Body of pancreas (tissue), 4 donors: ENCODE data around the gene SMIM9. TPM values are rescaled to one million over a fixed set of nuclear protein-coding genes. Genes with fewer than 3 reads are reported as not detected.

Source experiments
- ATAC-seq: fragments of 150-250 bp; one replicate; pipeline ENCODE4 v1.9.1; 2016
- DNase-seq, 4 donors: peaks; one replicate each; pipeline ENCODE4 v3.0.0-alpha.2; 2019
- H3K27ac ChIP-seq, 4 donors: fragments of 200-600 bp; sonication (generic); 1 replicate in 3 of 4; 2 replicates in 1 of 4; pipeline versions ENCODE4 v1.5.1 to v1.6.1; 2016 to 2019; ENCODE audit warnings: mild to moderate bottlenecking in 1 of 4, mixed read lengths in 1 of 4, moderate library complexity in 1 of 4
- H3K27me3 ChIP-seq, 2 donors: fragments of 200-600 bp; sonication (generic); one replicate each; pipeline ENCODE4 v1.6.0; 2016; ENCODE audit warnings: mild to moderate bottlenecking in 1 of 2
- H3K36me3 ChIP-seq, 2 donors: fragments of 200-600 bp; sonication (generic); replicated peaks in 1 of 2; 2 replicates each; pipeline ENCODE4 v1.5.1; 2016; ENCODE audit warnings: low read depth in 2 of 2; ENCODE audit not compliant: insufficient read depth in 1 of 2
- H3K4me1 ChIP-seq: fragments of 200-600 bp; sonication (generic); one replicate; pipeline ENCODE4 v1.6.0; 2016
- H3K4me3 ChIP-seq, 2 donors: fragments of 200-600 bp; sonication (generic); 1 replicate in 1 of 2; 2 replicates in 1 of 2; pipeline ENCODE4 v1.5.1; 2016 to 2019
- H3K9me3 ChIP-seq, 3 donors: fragments of 200-600 bp; sonication (generic); 1 replicate in 2 of 3; 2 replicates in 1 of 3; pipeline ENCODE4 v1.5.1; 2016
- POLR2A ChIP-seq, 3 donors: fragments of 450-650 bp; IDR thresholded peaks; one replicate each; pipeline ENCODE4 v1.6.1; 2016; ENCODE audit warnings: antibody characterized with exemption in 3 of 3, mild to moderate bottlenecking in 2 of 3
- WGBS, 2 donors: methylation state at CpG; one replicate each; pipeline ENCODE4 v1.1.5; 2017; 5-methylcytosine and 5-hydroxymethylcytosine counted together
- intact Hi-C: fragments of 100-400 bp; cut with DNase I; formaldehyde crosslinking; loops from one replicate; pipeline ENCODE4 v1.15.1; 2023
- total RNA-seq, 2 donors: library from RNA; depleted of rRNA; stranded (reverse); fragments of >200 nt; gene quantifications; one replicate each; pipeline ENCODE4 v1.1.0, GENCODE V29; 2016
- TF ChIP-seq, protein P1 (sequence below), 7 experiments: fragments of 450-650 bp in 4 of 7; fragments of 200-600 bp in 3 of 7; sonication (generic) in 3 of 7; IDR thresholded peaks; one replicate each; pipeline ENCODE4 v1.5.1; 2016 to 2019; ENCODE audit warnings: antibody characterized with exemption in 7 of 7

The SMIM9 gene
- total RNA-seq, 2 donors from 2014 or later = not detected

DNA sequence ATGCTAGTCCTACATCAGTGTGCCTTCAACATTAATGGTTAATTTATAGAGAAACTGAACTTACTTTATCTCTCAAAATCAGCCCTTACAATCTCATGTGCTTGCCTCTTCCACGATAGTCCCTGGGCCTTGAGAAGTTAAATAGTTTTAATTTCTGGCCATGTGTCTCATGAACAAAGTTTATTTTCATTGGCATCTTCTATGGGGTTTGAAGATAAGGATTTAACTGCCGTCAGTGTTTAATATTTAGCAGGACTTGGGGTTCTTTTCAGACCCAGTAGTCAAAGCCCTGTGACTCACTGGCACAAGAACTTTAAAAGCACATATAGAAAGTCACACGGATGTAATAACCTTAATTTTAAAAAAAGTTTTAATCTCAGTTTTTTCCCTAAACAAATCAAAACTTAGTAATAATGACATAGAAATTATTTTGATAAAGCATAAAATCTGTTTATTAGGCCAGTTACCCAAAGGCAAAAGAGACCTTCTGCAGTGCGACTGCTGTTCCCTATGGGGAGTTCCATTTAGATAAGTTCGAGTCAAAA is 19.1 kb downstream of the SMIM9 start:
- WGBS, 2 donors = 36 to 48% methylated on average over 5 of the region's 5 CpGs
- Histone ChIP-seq H3K27me3 (no peaks in the 10 kb centered on the region), H3K4me3 (no peak overlapping the region)

DNA sequence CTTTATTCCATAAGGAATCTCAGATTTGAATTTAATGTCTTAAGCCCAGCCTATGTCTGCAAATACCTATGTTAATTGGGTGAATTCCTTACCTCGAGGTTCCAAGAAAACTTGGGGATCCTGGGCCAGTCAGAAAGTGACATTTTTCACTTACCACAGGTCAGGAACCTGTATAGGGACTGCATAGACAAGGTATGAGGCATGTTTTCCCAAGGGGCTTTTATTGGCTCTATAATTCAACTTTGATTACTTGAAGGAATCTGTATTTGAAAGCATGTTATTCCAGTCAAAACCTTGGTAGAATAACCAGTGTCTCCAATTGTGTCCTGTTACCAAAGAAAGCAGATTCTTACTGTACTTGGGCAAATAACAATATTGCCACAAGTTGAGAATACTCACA is 20.7 kb downstream of the SMIM9 start:
- WGBS, 2 donors = 30 to 57% methylated on average over 1 of the region's 1 CpG
- Histone ChIP-seq H3K4me1 (no peaks in the 10 kb centered on the region), H3K4me3 (no peak overlapping the region), H3K36me3 (no peaks in the 10 kb centered on the region), H3K9me3 (no peaks in the 10 kb centered on the region), H3K27me3 (no peaks in the 10 kb centered on the region), H3K27ac (no peak overlapping the region)
- no peak for TF ChIP-seq POLR2A (IDR thresholded peaks at IDR 0.05)
- TF ChIP-seq, protein P1, sequence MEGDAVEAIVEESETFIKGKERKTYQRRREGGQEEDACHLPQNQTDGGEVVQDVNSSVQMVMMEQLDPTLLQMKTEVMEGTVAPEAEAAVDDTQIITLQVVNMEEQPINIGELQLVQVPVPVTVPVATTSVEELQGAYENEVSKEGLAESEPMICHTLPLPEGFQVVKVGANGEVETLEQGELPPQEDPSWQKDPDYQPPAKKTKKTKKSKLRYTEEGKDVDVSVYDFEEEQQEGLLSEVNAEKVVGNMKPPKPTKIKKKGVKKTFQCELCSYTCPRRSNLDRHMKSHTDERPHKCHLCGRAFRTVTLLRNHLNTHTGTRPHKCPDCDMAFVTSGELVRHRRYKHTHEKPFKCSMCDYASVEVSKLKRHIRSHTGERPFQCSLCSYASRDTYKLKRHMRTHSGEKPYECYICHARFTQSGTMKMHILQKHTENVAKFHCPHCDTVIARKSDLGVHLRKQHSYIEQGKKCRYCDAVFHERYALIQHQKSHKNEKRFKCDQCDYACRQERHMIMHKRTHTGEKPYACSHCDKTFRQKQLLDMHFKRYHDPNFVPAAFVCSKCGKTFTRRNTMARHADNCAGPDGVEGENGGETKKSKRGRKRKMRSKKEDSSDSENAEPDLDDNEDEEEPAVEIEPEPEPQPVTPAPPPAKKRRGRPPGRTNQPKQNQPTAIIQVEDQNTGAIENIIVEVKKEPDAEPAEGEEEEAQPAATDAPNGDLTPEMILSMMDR (IDR thresholded peaks at IDR 0.05) = no peak
- no peak for ATAC-seq
- no peak for DNase-seq
- intact Hi-C loops = no loop called here

More for the DNA sequence above, 19.1 kb downstream of the SMIM9 start:
- ATAC-seq (no peak), DNase-seq (no peak)
- TF ChIP-seq POLR2A (IDR thresholded peaks at IDR 0.05) = no peak
- TF ChIP-seq, protein P1 (IDR thresholded peaks at IDR 0.05) = no peak
- Histone ChIP-seq H3K36me3 (no peaks in the 10 kb centered on the region), H3K9me3 (no peaks in the 10 kb centered on the region), H3K27ac (no peak overlapping the region), H3K4me1 (no peaks in the 10 kb centered on the region)
- intact Hi-C loops = no loop called here

DNA sequence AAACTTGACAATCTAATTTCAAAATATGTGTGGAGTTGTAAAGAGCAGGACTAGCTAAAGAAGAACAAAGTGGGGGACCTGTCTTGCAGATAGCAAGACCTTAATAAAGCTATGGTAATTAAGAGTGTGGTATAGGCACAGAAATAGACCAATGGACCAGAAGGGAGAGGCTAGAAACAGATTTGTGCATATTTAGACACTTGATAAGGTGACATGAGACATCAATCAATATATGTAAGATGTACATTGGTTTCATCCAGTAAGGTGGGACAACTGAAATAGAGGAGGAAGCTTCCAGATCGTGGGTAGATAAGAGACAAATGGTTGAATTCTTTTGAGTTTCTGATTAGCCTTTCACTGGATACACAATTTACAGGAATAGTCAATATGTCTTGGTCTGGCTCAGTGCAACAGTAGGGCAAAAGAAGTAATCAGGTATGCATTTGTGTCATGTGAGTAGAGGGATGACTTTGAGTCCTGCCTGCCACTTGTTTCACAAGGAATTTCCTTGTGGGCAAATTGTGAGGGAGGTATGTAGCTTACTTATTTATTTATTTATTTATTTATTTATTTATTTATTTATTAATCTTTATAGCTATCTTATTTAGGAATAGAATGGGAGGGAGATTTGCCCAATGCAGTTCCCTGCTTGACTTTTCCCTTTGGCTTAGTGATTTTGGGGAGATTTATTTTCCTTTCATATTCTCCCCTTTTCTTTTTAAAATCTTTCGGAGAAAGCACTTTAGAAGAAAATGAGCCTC is 21.9 kb downstream of the SMIM9 start:
- Histone ChIP-seq H3K27ac (no peak overlapping the region), H3K27me3 (no peaks in the 10 kb centered on the region), H3K4me1 (no peaks in the 10 kb centered on the region), H3K4me3 (no peak overlapping the region), H3K36me3 (no peaks in the 10 kb centered on the region), H3K9me3 (no peaks in the 10 kb centered on the region)
- no peak for DNase-seq
- 84 to 91% methylated on average over 1 to 2 of the region's 2 CpGs for WGBS, 2 donors
- intact Hi-C loops = no loop called here
- TF ChIP-seq, protein P1 (IDR thresholded peaks at IDR 0.05) = no peak
- no peak for TF ChIP-seq POLR2A (IDR thresholded peaks at IDR 0.05)
- ATAC-seq = no peak

DNA sequence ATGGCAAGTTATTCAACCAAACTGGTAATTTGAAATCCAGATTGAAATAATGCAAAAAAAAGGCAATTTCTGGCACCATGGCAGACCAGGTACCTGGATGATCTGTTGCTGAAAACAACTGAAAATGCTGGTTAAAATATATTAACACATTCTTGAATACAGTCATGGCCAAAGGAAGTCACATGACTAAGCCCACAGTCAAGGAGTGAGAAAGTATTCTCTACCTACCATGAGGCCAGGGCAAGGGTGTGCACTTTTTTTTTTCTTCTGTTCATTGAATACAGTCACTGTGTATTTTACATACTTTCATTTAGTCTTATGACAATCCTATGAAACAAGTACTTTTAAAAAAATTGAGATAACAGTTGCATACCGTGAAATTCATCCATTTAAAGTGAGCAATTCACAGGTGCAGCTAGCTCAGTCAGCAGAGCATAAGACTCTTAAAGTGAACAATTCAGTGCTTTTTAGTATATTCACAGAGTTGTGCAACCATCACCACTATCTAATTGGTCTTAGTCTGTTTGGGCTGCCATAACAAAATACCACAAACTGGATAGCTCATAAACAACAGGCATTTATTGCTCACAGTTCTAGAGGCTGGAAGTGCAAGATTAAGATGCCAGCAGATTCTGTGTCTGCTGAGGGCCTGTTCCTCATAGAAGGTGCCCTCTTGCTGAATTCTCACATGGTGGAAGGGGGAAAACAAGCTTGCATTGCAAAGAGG is 24.4 kb downstream of the SMIM9 start:
- 67 to 89% methylated on average over 1 of the region's 1 CpG for WGBS, 2 donors
- TF ChIP-seq POLR2A (IDR thresholded peaks at IDR 0.05) = no peak
- TF ChIP-seq, protein P1 (IDR thresholded peaks at IDR 0.05) = no peak

More for the DNA sequence above, 24.4 kb downstream of the SMIM9 start:
- H3K27me3 ChIP-seq = no peaks in the 10 kb centered on the region
- H3K4me3 ChIP-seq = no peak overlapping the region
- H3K9me3 ChIP-seq = no peaks in the 10 kb centered on the region
- no peaks in the 10 kb centered on the region for H3K36me3 ChIP-seq
- H3K4me1 ChIP-seq = no peaks in the 10 kb centered on the region
- no peak overlapping the region for H3K27ac ChIP-seq
- ATAC-seq (no peak), DNase-seq (no peak)
- intact Hi-C loops = no loop called here
